HepG2 (cell line): Measurements from ENCODE around the gene FAM228A. TPM values are rescaled to one million over a fixed set of nuclear protein-coding genes. Genes with fewer than 3 reads are reported as not detected.

Experiments used
- ATAC-seq: fragments of 200-7000 bp; cut with Tn5 transposase; 3 replicates; pipeline ENCODE4 v1.9.1; 2020; ENCODE audit warnings: mild to moderate bottlenecking, moderate library complexity
- BruUV-seq: library from RNA; stranded (reverse); fragments of 400-500 nt; replicated peaks from 2 replicates; lab custom pipeline; 2021; lab: Mats Ljungman, UMichigan
- CTCF ChIA-PET: fragments of 300-600 bp; formaldehyde crosslinking; extraction: SDS; loops from one replicate; lab custom pipeline; 2021; ENCODE audit warnings: low total read pairs, inconsistent platforms, low intra/inter-chr PET ratio; lab: Yijun Ruan, JAX
- POLR2A ChIA-PET: fragments of 350-600 bp; sonication (Branson Sonifier 250); formaldehyde crosslinking; loops from one replicate; lab custom pipeline; 2020; ENCODE audit warnings: antibody characterized with exemption, inconsistent platforms; lab: Yijun Ruan, JAX
- DNase-seq: peaks from one replicate; pipeline ENCODE4 v3.0.0-alpha.2; 2015; ENCODE audit warnings: low spot score
- FAIRE-seq: peaks from 3 replicates; lab custom pipeline; 2011; peaks lifted over from hg19 to GRCh38; lab: Jason Lieb, UNC
- H2AFZ ChIP-seq: one replicate; pipeline ENCODE4 v1.6.1; 2011; ENCODE audit warnings: low read length, inconsistent platforms
- H3K27ac ChIP-seq: fragments of 300-600 bp; 3 replicates; pipeline ENCODE4 v1.8.0; 2011; ENCODE audit warnings: mixed run types, mild to moderate bottlenecking, mixed read lengths, low read length, inconsistent platforms; ENCODE audit not compliant: insufficient read depth; ENCODE audit errors: extremely low read length
- H3K27me3 ChIP-seq, 2 experiments: fragments of 200-600 bp in 1 of 2; 2 replicates in 1 of 2; 3 replicates in 1 of 2; pipeline versions ENCODE4 v1.6.0 to v1.8.0; 2011; ENCODE audit warnings: low read length in 2 of 2, mild to moderate bottlenecking in 2 of 2, moderate library complexity in 2 of 2, inconsistent platforms in 1 of 2; ENCODE audit not compliant: insufficient read depth in 2 of 2, control insufficient read depth in 1 of 2
- H3K36me3 ChIP-seq, 2 experiments: fragments of 200-600 bp in 1 of 2; replicated peaks in 1 of 2; 2 replicates in 1 of 2; 3 replicates in 1 of 2; pipeline versions ENCODE4 v1.5.1 to v1.8.0; 2011; ENCODE audit warnings: low read length in 2 of 2, inconsistent platforms in 1 of 2; ENCODE audit not compliant: insufficient read depth in 2 of 2, control insufficient read depth in 1 of 2
- H3K4me1 ChIP-seq: 2 replicates; pipeline ENCODE4 v1.5.1; 2012; ENCODE audit warnings: low read length, inconsistent platforms; ENCODE audit not compliant: insufficient read depth
- H3K4me2 ChIP-seq: 2 replicates; pipeline ENCODE4 v1.6.0; 2011; ENCODE audit warnings: low read depth, low read length, inconsistent platforms
- H3K4me3 ChIP-seq, 3 experiments: fragments of 200-600 bp in 1 of 3; sonication (generic), shearing (Covaris generic) in 1 of 3; replicated peaks in 1 of 3; 2 replicates each; pipeline ENCODE4 v1.5.1; 2011 to 2016; ENCODE audit warnings: low read length in 3 of 3, inconsistent platforms in 2 of 3, low read depth in 2 of 3, mild to moderate bottlenecking in 2 of 3, control low read depth in 1 of 3, mixed read lengths in 1 of 3; ENCODE audit not compliant: insufficient read depth in 1 of 3
- H3K79me2 ChIP-seq: one replicate; pipeline ENCODE4 v1.6.1; 2011; ENCODE audit warnings: low read length, inconsistent platforms; ENCODE audit not compliant: insufficient read depth
- H3K9ac ChIP-seq: 2 replicates; pipeline ENCODE4 v1.6.0; 2011; ENCODE audit warnings: mild to moderate bottlenecking, low read depth, low read length, inconsistent platforms; ENCODE audit not compliant: insufficient read depth
- H3K9me3 ChIP-seq: 2 replicates; pipeline ENCODE4 v1.5.1; 2012; ENCODE audit warnings: mild to moderate bottlenecking, low read length
- H4K20me1 ChIP-seq: 2 replicates; pipeline ENCODE4 v1.6.0; 2011; ENCODE audit warnings: inconsistent platforms, mild to moderate bottlenecking, low read length, moderate library complexity; ENCODE audit not compliant: insufficient read depth
- EHMT2 ChIP-seq: fragments of 200-600 bp; sonication (generic); IDR thresholded peaks from 2 replicates; pipeline ENCODE4 v1.7.0; 2017; ENCODE audit warnings: antibody characterized with exemption, low read depth, low read length, borderline replicate concordance
- FOXJ3 ChIP-seq: sonication (generic); formaldehyde crosslinking; IDR thresholded peaks from 2 replicates; pipeline ENCODE4 v1.4.0; 2020; ENCODE audit warnings: missing genetic modification reagents, mild to moderate bottlenecking, borderline replicate concordance
- GATAD2A ChIP-seq: IDR thresholded peaks from 2 replicates; pipeline ENCODE4 v1.6.1; 2016
- HOXD1 ChIP-seq: sonication (generic); formaldehyde crosslinking; IDR thresholded peaks from 2 replicates; pipeline ENCODE4 v1.5.0; 2020; ENCODE audit warnings: missing genetic modification reagents
- KLF13 ChIP-seq: sonication (generic); formaldehyde crosslinking; IDR thresholded peaks from 2 replicates; pipeline ENCODE4 v1.4.0; 2020; ENCODE audit warnings: mild to moderate bottlenecking, missing genetic modification reagents
- LCORL ChIP-seq, 2 experiments: fragments of 450-650 bp in 1 of 2; sonication (generic) in 1 of 2; formaldehyde crosslinking in 1 of 2; IDR thresholded peaks; 2 replicates each; pipeline versions ENCODE4 v1.5.0 to v1.6.1; 2017 to 2020; ENCODE audit warnings: antibody characterized with exemption in 1 of 2, missing genetic modification reagents in 1 of 2
- MYC ChIP-seq: sonication (generic); formaldehyde crosslinking; IDR thresholded peaks from 2 replicates; pipeline ENCODE4 v1.9.0; 2021; ENCODE audit warnings: missing genetic modification reagents, borderline replicate concordance
- PCBP2 ChIP-seq: fragments of 200-400 bp; formaldehyde crosslinking; optimal IDR thresholded peaks from 2 replicates; pipeline ENCODE3; 2018; ENCODE audit warnings: low read length, low read depth; ENCODE audit not compliant: poor library complexity, severe bottlenecking
- RFX5 ChIP-seq: IDR thresholded peaks from 2 replicates; pipeline ENCODE4 v1.6.1; 2011; ENCODE audit warnings: low read depth, low read length, improper control_type of control experiment
- ZNF235 ChIP-seq: sonication (generic); formaldehyde crosslinking; IDR thresholded peaks from 2 replicates; pipeline ENCODE4 v1.8.1; 2023; ENCODE audit warnings: mild to moderate bottlenecking, missing genetic modification reagents, borderline replicate concordance
- ZNF326 ChIP-seq: sonication (generic); formaldehyde crosslinking; IDR thresholded peaks from 2 replicates; pipeline ENCODE4 v1.4.0; 2020; ENCODE audit warnings: missing genetic modification reagents, borderline replicate concordance
- ZNF367 ChIP-seq: sonication (generic); formaldehyde crosslinking; IDR thresholded peaks from 2 replicates; pipeline ENCODE4 v1.4.0; 2020; ENCODE audit warnings: missing genetic modification reagents, borderline replicate concordance
- WGBS: methylation state at CpG from one replicate; pipeline ENCODE4 v1.1.6; 2017; ENCODE audit warnings: low lambda C conversion rate; 5-methylcytosine and 5-hydroxymethylcytosine counted together
- in situ Hi-C: cut with HindIII; loops from 2 replicates; pipeline ENCODE4 v1.10.0; 2017; ENCODE audit warnings: low pct_unique_long_range_greater_than_20kb; ENCODE audit not compliant: extremely low pct_ligation_motif_present
- intact Hi-C: fragments of 100-400 bp; cut with micrococcal nuclease; formaldehyde crosslinking; loops from one replicate; pipeline ENCODE4 v1.10.0; 2022; ENCODE audit not compliant: unreplicated experiment
- polyA plus RNA-seq, 8 experiments: library from polyadenylated mRNA; depleted of rRNA in 3 of 8; stranded (reverse) in 7 of 8; unstranded in 1 of 8; fragments of >200 nt; fragmentation: Illumina TruSeq in 4 of 8; extraction: Trizol in 4 of 8; gene quantifications; 2 replicates each; pipeline versions ENCODE4 v1.2.1 to v1.2.3, GENCODE V29; 2011 to 2016; ENCODE audit warnings: low read depth in 4 of 8, missing spikeins in 1 of 8, mixed read lengths in 1 of 8; ENCODE audit not compliant: insufficient read depth in 1 of 8
- total RNA-seq, 5 experiments: library from RNA; depleted of rRNA; stranded (reverse); fragments of >200 nt; fragmentation: Illumina TruSeq; extraction: Trizol; gene quantifications; 2 replicates each; pipeline ENCODE4 v1.2.3, GENCODE V29; 2016; ENCODE audit warnings: low read depth in 1 of 5
- TF ChIP-seq, protein P1 (sequence below): sonication (generic); formaldehyde crosslinking; IDR thresholded peaks from 2 replicates; pipeline ENCODE4 v1.9.0; 2021; ENCODE audit warnings: missing genetic modification reagents, mild to moderate bottlenecking, borderline replicate concordance
- TF ChIP-seq, protein P2 (sequence below): sonication (generic); formaldehyde crosslinking; IDR thresholded peaks from 2 replicates; pipeline ENCODE4 v1.8.0; 2022; ENCODE audit warnings: mild to moderate bottlenecking, missing genetic modification reagents
- TF ChIP-seq, protein P3 (sequence below): sonication (generic); formaldehyde crosslinking; conservative IDR thresholded peaks from 2 replicates; pipeline ENCODE4 v1.8.0; 2022; ENCODE audit warnings: missing genetic modification reagents

Gene FAM228A
- total and polyA plus RNA-seq, 2 of the 13 experiments (the other 11 are each of a cell fraction or from before 2014, with no cell fraction given) = not detected

DNA sequence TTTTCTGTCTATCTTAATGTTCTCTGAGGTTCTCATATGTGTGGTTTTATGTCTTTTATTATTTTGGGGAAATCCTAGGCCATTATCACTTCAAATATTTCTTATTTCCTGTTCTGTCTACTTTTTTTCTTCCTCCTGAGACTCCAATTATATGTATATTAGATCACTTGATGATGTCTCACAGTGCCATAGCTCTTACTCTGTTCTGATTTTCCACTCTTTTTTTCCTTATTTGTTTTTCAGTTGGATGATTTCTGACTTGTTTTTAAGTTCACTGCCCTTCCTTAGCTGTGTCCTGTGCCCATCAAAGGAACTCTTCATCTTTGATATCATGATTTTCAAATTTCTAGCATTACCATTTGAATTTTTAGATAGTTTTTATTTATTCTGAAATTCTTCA, 27.5 kb upstream of the FAM228A start (continued):
- TF ChIP-seq, protein P1, sequence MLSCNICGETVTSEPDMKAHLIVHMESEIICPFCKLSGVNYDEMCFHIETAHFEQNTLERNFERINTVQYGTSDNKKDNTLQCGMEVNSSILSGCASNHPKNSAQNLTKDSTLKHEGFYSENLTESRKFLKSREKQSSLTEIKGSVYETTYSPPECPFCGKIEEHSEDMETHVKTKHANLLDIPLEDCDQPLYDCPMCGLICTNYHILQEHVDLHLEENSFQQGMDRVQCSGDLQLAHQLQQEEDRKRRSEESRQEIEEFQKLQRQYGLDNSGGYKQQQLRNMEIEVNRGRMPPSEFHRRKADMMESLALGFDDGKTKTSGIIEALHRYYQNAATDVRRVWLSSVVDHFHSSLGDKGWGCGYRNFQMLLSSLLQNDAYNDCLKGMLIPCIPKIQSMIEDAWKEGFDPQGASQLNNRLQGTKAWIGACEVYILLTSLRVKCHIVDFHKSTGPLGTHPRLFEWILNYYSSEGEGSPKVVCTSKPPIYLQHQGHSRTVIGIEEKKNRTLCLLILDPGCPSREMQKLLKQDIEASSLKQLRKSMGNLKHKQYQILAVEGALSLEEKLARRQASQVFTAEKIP (CRISPR knock-in tag) = no peak
- TF ChIP-seq, protein P2, sequence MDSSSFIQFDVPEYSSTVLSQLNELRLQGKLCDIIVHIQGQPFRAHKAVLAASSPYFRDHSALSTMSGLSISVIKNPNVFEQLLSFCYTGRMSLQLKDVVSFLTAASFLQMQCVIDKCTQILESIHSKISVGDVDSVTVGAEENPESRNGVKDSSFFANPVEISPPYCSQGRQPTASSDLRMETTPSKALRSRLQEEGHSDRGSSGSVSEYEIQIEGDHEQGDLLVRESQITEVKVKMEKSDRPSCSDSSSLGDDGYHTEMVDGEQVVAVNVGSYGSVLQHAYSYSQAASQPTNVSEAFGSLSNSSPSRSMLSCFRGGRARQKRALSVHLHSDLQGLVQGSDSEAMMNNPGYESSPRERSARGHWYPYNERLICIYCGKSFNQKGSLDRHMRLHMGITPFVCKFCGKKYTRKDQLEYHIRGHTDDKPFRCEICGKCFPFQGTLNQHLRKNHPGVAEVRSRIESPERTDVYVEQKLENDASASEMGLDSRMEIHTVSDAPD = no peak
- TF ChIP-seq, protein P3, sequence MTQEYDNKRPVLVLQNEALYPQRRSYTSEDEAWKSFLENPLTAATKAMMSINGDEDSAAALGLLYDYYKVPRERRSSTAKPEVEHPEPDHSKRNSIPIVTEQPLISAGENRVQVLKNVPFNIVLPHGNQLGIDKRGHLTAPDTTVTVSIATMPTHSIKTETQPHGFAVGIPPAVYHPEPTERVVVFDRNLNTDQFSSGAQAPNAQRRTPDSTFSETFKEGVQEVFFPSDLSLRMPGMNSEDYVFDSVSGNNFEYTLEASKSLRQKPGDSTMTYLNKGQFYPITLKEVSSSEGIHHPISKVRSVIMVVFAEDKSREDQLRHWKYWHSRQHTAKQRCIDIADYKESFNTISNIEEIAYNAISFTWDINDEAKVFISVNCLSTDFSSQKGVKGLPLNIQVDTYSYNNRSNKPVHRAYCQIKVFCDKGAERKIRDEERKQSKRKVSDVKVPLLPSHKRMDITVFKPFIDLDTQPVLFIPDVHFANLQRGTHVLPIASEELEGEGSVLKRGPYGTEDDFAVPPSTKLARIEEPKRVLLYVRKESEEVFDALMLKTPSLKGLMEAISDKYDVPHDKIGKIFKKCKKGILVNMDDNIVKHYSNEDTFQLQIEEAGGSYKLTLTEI = no peak

DNA sequence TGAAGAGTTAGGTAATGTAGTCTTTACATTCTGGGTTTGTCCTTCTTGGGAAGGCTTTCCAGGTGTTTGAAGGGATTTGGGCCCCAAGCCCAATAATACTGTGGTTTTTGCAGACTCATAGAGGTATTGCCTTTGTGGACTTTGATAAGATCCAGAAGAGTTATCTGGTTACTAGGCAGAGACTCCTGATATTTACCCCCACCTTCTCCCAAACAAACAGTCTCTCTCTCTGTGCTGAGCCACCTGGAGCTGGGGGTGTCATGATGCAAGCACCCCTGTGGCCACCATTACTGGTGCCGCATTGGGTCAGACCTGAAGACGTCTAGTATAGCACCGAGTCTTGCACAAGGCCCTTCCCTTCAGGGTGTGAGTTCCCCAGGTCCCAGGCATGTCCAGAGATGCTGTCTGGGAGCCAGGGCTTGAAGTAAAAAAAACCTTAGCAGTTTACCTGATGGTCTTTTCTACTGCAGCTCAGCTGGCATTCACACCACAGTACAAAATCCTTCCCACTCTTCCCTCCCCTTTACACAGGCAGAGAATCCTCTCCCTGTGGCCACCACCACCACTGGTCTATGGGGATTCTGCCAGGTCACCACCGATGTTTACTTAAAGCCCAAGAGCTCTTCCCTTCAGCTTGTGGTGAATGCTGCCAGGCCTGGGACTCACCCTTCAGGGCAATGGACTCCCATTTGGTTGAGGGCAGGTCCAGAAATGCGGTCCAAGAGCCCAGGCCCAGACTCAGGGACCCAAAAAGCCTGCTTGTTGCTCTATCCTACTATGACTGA, 22.2 kb upstream of the FAM228A start:
- Histone ChIP-seq H3K36me3 (no peaks in the 10 kb centered on the region), H3K9ac (no peak overlapping the region), H3K79me2 (no peaks in the 10 kb centered on the region), H4K20me1 (no peaks in the 10 kb centered on the region), H3K27ac (no peak overlapping the region), H3K4me3 (no peak overlapping the region), H3K4me1 (peaks cover 32% of the 10 kb centered on the region), H3K27me3 (no peaks in the 10 kb centered on the region), H3K9me3 (peaks cover 7% of the 10 kb centered on the region), H3K4me2 (peak overlapping the region; percentile 55), H2AFZ (no peak overlapping the region)
- POLR2A ChIA-PET = interaction anchor here (0.7 to 1.4 kb wide), 3 partner anchors 68 to 225 kb away, joined by 3 to 4 read pairs (median 3); partner anchors contain the start of genes ATAD2B and TP53I3
- CTCF ChIA-PET = no interaction called here
- ATAC-seq (peak; percentile 77), DNase-seq (peak; percentile 43), FAIRE-seq (no peak)
- no TSS peak for BruUV-seq
- in situ Hi-C loops (no loop called here), intact Hi-C loops (no loop called here)
- WGBS = 23% methylated on average over 3 of the region's 5 CpGs
- no peak for TF ChIP-seq HOXD1
- no peak for TF ChIP-seq PCBP2
- no peak for TF ChIP-seq KLF13 (CRISPR knock-in tag)
- no peak for TF ChIP-seq LCORL (IDR thresholded peaks at IDR 0.05)
- no peak for TF ChIP-seq LCORL (CRISPR knock-in tag; IDR thresholded peaks at IDR 0.05)
- TF ChIP-seq ZNF235 (CRISPR knock-in tag) = no peak
- TF ChIP-seq ZNF326 (CRISPR knock-in tag) = no peak
- TF ChIP-seq FOXJ3 (CRISPR knock-in tag) = no peak
- no peak for TF ChIP-seq MYC (CRISPR knock-in tag)
- peak; percentile 48; the same call in 1 of the 2 replicates for TF ChIP-seq EHMT2
- peak; percentile 43; the same call in 1 of the 2 replicates for TF ChIP-seq RFX5
- TF ChIP-seq ZNF367 (CRISPR knock-in tag) = no peak
- no peak for TF ChIP-seq GATAD2A (CRISPR knock-in tag)
